ENCODE data around the gene GALNT13. TPM values are rescaled to one million over a fixed set of nuclear protein-coding genes. Genes with fewer than 3 reads are reported as not detected.

Gene GALNT13
- polyA plus RNA-seq, 3 donors, result not detected

DNA sequence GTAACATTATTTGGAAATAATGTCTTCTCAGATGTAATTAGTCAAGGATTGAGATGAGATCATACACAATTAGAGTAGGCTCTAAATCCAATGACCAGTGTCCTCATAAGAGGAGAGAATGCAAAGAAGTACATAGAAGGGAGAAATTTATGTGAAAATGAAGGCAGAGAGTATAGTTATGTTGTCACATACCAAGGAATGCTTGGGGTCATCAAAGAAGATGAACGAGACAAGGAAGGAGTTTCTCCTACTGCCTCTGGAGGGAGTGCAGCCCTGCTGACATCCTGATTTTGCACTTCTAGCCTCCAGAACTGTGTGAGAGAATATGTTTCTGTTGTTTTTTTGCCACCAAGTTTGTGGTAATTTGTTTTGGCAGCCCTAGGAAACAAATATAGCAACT lies 100.1 kb downstream of the GALNT13 start:
- peaks cover 10 to 11% of the 10 kb centered on the region in 2 donors for H3K9me3 ChIP-seq (replicated peaks in 1 of 2; ENCODE audit: control insufficient read depth in 1 of 2, insufficient read depth in 1 of 2, low read length in 2 of 2)
- no peak overlapping the region for H3K4me3 ChIP-seq (replicated peaks in 1 of 3; ENCODE audit: low read depth in 2 of 3, low read length in 3 of 3)
- no peak overlapping the region for H3K4me3 Mint-ChIP-seq
- no peak overlapping the region for H3K4me2 ChIP-seq (replicated peaks; ENCODE audit: extremely low read depth, low read length, poor library complexity, severe bottlenecking)
- H3K27me3 Mint-ChIP-seq (ENCODE audit: low read depth in 3 of 3), result no peaks in the 10 kb centered on the region
- no peak for TF ChIP-seq CTCF (IDR thresholded peaks at IDR 0.05)
- DNase-seq, result no peak
- H3K27ac ChIP-seq (ENCODE audit: low read depth in 1 of 2, low read length in 2 of 2), result no peak overlapping the region
- H3K27me3 ChIP-seq (ENCODE audit: control insufficient read depth in 2 of 2, insufficient read depth in 2 of 2, low read length in 2 of 2), result no peaks in the 10 kb centered on the region
- no peaks in the 10 kb centered on the region for H3K4me1 ChIP-seq (ENCODE audit: control insufficient read depth in 1 of 2, insufficient read depth in 2 of 2, low read length in 2 of 2)
- H3K27ac Mint-ChIP-seq, result no peak overlapping the region
- H3K79me2 ChIP-seq (ENCODE audit: insufficient read depth, low read length), result no peaks in the 10 kb centered on the region
- intact Hi-C loops (cut with micrococcal nuclease), result no loop called here
- H3K9me3 Mint-ChIP-seq, result peaks cover 0 to 4% (median 0%) of the 10 kb centered on the region in 7 donors
- no peaks in the 10 kb centered on the region for H3K4me1 Mint-ChIP-seq
- no peak overlapping the region for H2AFZ ChIP-seq (ENCODE audit: insufficient read depth, low read depth, low read length, poor library complexity, severe bottlenecking)
- no peaks in the 10 kb centered on the region for H3K36me3 Mint-ChIP-seq
- H3K9ac ChIP-seq (ENCODE audit: insufficient read depth, low read length, poor library complexity, severe bottlenecking), result no peak overlapping the region
- WGBS (ENCODE audit: insufficient coverage), result no CpG with 5 or more reads among the region's 1 CpG
- no peaks in the 10 kb centered on the region for H3K36me3 ChIP-seq (replicated peaks in 1 of 2; ENCODE audit: control insufficient read depth in 1 of 2, insufficient read depth in 2 of 2, low read length in 2 of 2)
- no peaks in the 10 kb centered on the region for H4K20me1 ChIP-seq (ENCODE audit: insufficient read depth, low read length)

DNA sequence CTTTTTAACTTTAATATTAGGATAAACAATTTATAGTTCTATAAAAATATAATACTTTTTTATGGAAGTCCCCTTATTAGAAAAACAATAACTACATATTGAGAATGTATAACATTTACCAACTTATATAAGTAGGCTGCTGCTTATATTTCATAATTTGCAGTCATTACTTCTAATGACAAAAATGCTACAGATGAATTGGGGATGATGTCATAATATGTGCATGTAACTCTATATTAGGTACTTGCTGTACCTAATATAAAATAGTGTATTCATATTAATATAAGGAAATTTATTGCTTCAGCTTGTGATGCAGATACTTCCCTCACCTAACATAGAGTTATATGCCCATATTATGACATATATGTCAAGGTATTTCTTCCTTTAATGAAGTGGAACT lies 100.7 kb downstream of the GALNT13 start:
- H3K4me1 ChIP-seq (ENCODE audit: control insufficient read depth in 1 of 2, insufficient read depth in 2 of 2, low read length in 2 of 2), result no peaks in the 10 kb centered on the region
- H3K4me2 ChIP-seq (replicated peaks; ENCODE audit: extremely low read depth, low read length, poor library complexity, severe bottlenecking), result no peak overlapping the region
- H4K20me1 ChIP-seq (ENCODE audit: insufficient read depth, low read length), result no peaks in the 10 kb centered on the region
- H3K9me3 ChIP-seq (replicated peaks in 1 of 2; ENCODE audit: control insufficient read depth in 1 of 2, insufficient read depth in 1 of 2, low read length in 2 of 2), result peaks cover 8 to 9% of the 10 kb centered on the region in 2 donors
- H3K27me3 ChIP-seq (ENCODE audit: control insufficient read depth in 2 of 2, insufficient read depth in 2 of 2, low read length in 2 of 2), result no peaks in the 10 kb centered on the region
- no peaks in the 10 kb centered on the region for H3K79me2 ChIP-seq (ENCODE audit: insufficient read depth, low read length)
- H3K36me3 ChIP-seq (replicated peaks in 1 of 2; ENCODE audit: control insufficient read depth in 1 of 2, insufficient read depth in 2 of 2, low read length in 2 of 2), result no peaks in the 10 kb centered on the region
- Mint-ChIP-seq H3K4me1 (no peaks in the 10 kb centered on the region), H3K9me3 (peaks cover 0 to 5% (median 0%) of the 10 kb centered on the region in 7 donors), H3K4me3 (no peak overlapping the region), H3K27ac (no peak overlapping the region), H3K36me3 (no peaks in the 10 kb centered on the region), H3K27me3 (ENCODE audit: low read depth in 3 of 3) (no peaks in the 10 kb centered on the region)
- H2AFZ ChIP-seq (ENCODE audit: insufficient read depth, low read depth, low read length, poor library complexity, severe bottlenecking), result no peak overlapping the region
- no peak for DNase-seq
- no peak overlapping the region for H3K27ac ChIP-seq (ENCODE audit: low read depth in 1 of 2, low read length in 2 of 2)
- intact Hi-C loops (cut with micrococcal nuclease), result no loop called here
- TF ChIP-seq CTCF (IDR thresholded peaks at IDR 0.05), result no peak
- H3K9ac ChIP-seq (ENCODE audit: insufficient read depth, low read length, poor library complexity, severe bottlenecking), result no peak overlapping the region
- no peak overlapping the region for H3K4me3 ChIP-seq (replicated peaks in 1 of 3; ENCODE audit: low read depth in 2 of 3, low read length in 3 of 3)

Data from CD14-positive monocyte (primary cell).